ENCODE data around the gene ARID1A.

- TF ChIP-seq POLR2A (IDR thresholded peaks at IDR 0.05) (no peak), CTCF (IDR thresholded peaks at IDR 0.05) (no peak)
These were observed 91.5 kb downstream of the ARID1A start for GRCh38 chr1:26787381-26787705.

Measured in heart left ventricle (tissue), 13 donors.